Astrocyte (in vitro differentiated cells and primary cell): ENCODE results near the gene CTLA4.

Source experiments
- EZH2 ChIP-seq: IDR thresholded peaks from 2 replicates; pipeline ENCODE4 v1.6.1; 2012; ENCODE audit warnings: mild to moderate bottlenecking, low read length, inconsistent platforms; ENCODE audit not compliant: insufficient read depth
- TF ChIP-seq, protein P1 (sequence below): IDR thresholded peaks from 2 replicates; pipeline ENCODE4 v1.5.1; 2011; ENCODE audit warnings: low read depth, mild to moderate bottlenecking, inconsistent platforms, low read length, moderate library complexity; ENCODE audit not compliant: insufficient read depth

DNA sequence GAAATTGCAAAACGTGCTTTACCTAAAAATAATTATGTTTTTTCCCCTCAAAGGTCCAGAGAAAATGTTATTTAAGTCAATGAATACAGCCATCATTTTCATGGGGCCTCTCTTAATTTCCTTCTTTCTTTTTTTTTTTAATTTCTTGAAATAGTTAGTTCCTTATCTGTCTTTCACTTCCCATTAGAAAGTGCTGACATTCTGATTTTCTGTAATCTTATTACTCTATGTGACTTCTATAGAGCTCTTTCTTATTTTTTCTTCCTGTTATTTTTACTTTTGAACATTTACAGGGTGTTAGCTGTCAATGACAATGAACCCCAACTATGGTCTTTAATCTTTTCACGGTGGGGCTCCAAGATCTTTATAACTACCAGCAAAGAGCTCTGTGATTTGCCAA is 30.0 kb downstream of the CTLA4 start:
- TF ChIP-seq EZH2, result no peak
- TF ChIP-seq, protein P1, sequence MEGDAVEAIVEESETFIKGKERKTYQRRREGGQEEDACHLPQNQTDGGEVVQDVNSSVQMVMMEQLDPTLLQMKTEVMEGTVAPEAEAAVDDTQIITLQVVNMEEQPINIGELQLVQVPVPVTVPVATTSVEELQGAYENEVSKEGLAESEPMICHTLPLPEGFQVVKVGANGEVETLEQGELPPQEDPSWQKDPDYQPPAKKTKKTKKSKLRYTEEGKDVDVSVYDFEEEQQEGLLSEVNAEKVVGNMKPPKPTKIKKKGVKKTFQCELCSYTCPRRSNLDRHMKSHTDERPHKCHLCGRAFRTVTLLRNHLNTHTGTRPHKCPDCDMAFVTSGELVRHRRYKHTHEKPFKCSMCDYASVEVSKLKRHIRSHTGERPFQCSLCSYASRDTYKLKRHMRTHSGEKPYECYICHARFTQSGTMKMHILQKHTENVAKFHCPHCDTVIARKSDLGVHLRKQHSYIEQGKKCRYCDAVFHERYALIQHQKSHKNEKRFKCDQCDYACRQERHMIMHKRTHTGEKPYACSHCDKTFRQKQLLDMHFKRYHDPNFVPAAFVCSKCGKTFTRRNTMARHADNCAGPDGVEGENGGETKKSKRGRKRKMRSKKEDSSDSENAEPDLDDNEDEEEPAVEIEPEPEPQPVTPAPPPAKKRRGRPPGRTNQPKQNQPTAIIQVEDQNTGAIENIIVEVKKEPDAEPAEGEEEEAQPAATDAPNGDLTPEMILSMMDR, result no peak
